ENCODE data around the gene NRSN1.
"Not testable (repeated sequence)": the region's sequence is repeated elsewhere in the genome, so short reads cannot be mapped to it uniquely, and the experiment has no call there.

The NRSN1 gene

GRCh38 chr6:24125980-24126379 lies at the start of gene NRSN1:
Gene NRSN1, plus strand, starts transcription at chr6:24126215. Its CDS starts 8,113 bp downstream, at chr6:24134328.
- no peak for DNase-seq

- no peak for DNase-seq
Measured at GRCh38 chr6:24078200-24078599, 47.8 kb upstream of the NRSN1 start.

GRCh38 chr6:24079076-24079475 lies 46.9 kb upstream of the NRSN1 start:
- DNase-seq, result no peak

GRCh38 chr6:24080711-24081110 lies 45.3 kb upstream of the NRSN1 start:
- no peak for DNase-seq

- DNase-seq, result no peak
Measured at GRCh38 chr6:24089736-24090135, 36.3 kb upstream of the NRSN1 start.

- no peak for DNase-seq
Measured at GRCh38 chr6:24092407-24092806, 33.6 kb upstream of the NRSN1 start.

- DNase-seq, result no peak
Measured at GRCh38 chr6:24093381-24093780, 32.6 kb upstream of the NRSN1 start.

GRCh38 chr6:24099181-24099580 lies 26.8 kb upstream of the NRSN1 start:
- no peak for DNase-seq

GRCh38 chr6:24100024-24100769 lies 25.8 kb upstream of the NRSN1 start:
- no peak for DNase-seq

GRCh38 chr6:24100770-24101155 lies 25.3 kb upstream of the NRSN1 start:
- DNase-seq, result no peak

- DNase-seq, result no peak
Measured at GRCh38 chr6:24105191-24105590, 20.8 kb upstream of the NRSN1 start.

GRCh38 chr6:24106291-24106690 lies 19.7 kb upstream of the NRSN1 start:
- no peak for DNase-seq

GRCh38 chr6:24107294-24107693 lies 18.7 kb upstream of the NRSN1 start:
- no peak for DNase-seq

GRCh38 chr6:24108056-24108455 lies 18.0 kb upstream of the NRSN1 start:
- no peak for DNase-seq

- no peak for DNase-seq
Measured at GRCh38 chr6:24110417-24110816, 15.6 kb upstream of the NRSN1 start.

- no peak for DNase-seq
Measured at GRCh38 chr6:24113891-24114290, 12.1 kb upstream of the NRSN1 start.

GRCh38 chr6:24117021-24117420 lies 9.0 kb upstream of the NRSN1 start:
- no peak for DNase-seq

GRCh38 chr6:24122139-24122538 lies 3.9 kb upstream of the NRSN1 start:
- DNase-seq, result no peak

- no peak for DNase-seq
Measured at GRCh38 chr6:24126586-24127192, 674 bp downstream of the NRSN1 start.

- no peak for DNase-seq
Measured at GRCh38 chr6:24127316-24127715, 1.3 kb downstream of the NRSN1 start.

- no peak for DNase-seq
Measured at GRCh38 chr6:24131751-24132150, 5.7 kb downstream of the NRSN1 start.

- no peak for DNase-seq
Measured at GRCh38 chr6:24139080-24139479, 13.1 kb downstream of the NRSN1 start.

- DNase-seq, result no peak
Measured at GRCh38 chr6:24139639-24140038, 13.6 kb downstream of the NRSN1 start.

- DNase-seq, result no peak
Measured at GRCh38 chr6:24140591-24140990, 14.6 kb downstream of the NRSN1 start.

- not testable (repeated sequence) for DNase-seq
Measured at GRCh38 chr6:24142733-24143132, 16.7 kb downstream of the NRSN1 start.

Measured in activated CD8-positive, alpha-beta memory T cell treated with anti-CD3 and anti-CD28 coated beads, Interleukin-2, amount 50 U/mL, for 4 hours (primary cell).